NB4 (cell line): ENCODE data around the gene CLSTN3.

Experiments
- MYC ChIP-seq: IDR thresholded peaks from 2 replicates; pipeline ENCODE4 v1.6.1; 2011; ENCODE audit warnings: low read depth, low read length
- POLR2A ChIP-seq: IDR thresholded peaks from 2 replicates; pipeline ENCODE4 v1.6.1; 2011; ENCODE audit warnings: mild to moderate bottlenecking; ENCODE audit not compliant: insufficient read length; ENCODE audit errors: extremely low read depth
- TF ChIP-seq, protein P1 (sequence below): IDR thresholded peaks from one replicate; pipeline ENCODE4 v1.5.1; 2012; ENCODE audit warnings: low read depth, low read length
- TF ChIP-seq, protein P2 (sequence below): IDR thresholded peaks from 2 replicates; pipeline ENCODE4 v1.6.1; 2011; ENCODE audit warnings: low read depth, low read length

DNA sequence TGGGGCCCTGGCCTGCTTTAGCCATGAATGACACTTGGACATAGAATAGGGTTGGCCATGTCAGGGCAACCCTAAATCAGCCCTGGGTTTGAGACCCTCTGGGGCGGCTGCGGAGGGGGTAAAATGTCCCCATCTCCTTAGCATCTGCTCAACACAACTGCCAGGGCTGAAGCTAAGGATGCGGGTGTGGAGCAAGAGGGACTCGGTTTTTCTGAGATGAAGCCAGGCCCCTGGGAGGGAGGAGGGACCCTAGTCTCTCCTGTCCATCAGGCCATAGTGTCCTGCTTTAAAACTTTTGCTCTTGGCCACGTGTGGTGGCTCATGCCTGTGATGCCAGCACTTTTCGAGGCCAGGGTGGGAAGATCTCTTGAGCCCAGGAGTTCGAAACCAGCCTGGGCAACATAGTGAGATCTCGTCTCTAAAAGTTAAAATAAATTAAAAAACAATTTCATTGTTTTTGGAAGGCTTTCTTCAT is 37.1 kb upstream of the CLSTN3 start:
- TF ChIP-seq, protein P1, sequence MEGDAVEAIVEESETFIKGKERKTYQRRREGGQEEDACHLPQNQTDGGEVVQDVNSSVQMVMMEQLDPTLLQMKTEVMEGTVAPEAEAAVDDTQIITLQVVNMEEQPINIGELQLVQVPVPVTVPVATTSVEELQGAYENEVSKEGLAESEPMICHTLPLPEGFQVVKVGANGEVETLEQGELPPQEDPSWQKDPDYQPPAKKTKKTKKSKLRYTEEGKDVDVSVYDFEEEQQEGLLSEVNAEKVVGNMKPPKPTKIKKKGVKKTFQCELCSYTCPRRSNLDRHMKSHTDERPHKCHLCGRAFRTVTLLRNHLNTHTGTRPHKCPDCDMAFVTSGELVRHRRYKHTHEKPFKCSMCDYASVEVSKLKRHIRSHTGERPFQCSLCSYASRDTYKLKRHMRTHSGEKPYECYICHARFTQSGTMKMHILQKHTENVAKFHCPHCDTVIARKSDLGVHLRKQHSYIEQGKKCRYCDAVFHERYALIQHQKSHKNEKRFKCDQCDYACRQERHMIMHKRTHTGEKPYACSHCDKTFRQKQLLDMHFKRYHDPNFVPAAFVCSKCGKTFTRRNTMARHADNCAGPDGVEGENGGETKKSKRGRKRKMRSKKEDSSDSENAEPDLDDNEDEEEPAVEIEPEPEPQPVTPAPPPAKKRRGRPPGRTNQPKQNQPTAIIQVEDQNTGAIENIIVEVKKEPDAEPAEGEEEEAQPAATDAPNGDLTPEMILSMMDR, result no peak
- no peak for TF ChIP-seq POLR2A
- TF ChIP-seq, protein P2, sequence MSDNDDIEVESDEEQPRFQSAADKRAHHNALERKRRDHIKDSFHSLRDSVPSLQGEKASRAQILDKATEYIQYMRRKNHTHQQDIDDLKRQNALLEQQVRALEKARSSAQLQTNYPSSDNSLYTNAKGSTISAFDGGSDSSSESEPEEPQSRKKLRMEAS, result no peak
- TF ChIP-seq MYC, result no peak
